ENCODE results near the gene PCDHGA1.

The PCDHGA1 gene

GRCh38 chr5:141517312-141517711 is 187.0 kb downstream of the PCDHGA1 start:
- Histone ChIP-seq H3K27ac (ENCODE audit: low read depth, low read length) (peak overlapping the region; percentile 99), H3K4me3 (ENCODE audit: insufficient read depth, low read length, poor library complexity, severe bottlenecking) (no peak overlapping the region), H2AFZ (ENCODE audit: low read depth, low read length, severe bottlenecking) (no peak overlapping the region), H3K79me2 (ENCODE audit: insufficient read depth, low read length) (peaks cover 11% of the 10 kb centered on the region; the same call in 1 of the 2 replicates), H3K9ac (ENCODE audit: low read length) (no peak overlapping the region), H3F3A (ENCODE audit: insufficient read depth) (peaks cover 69% of the 10 kb centered on the region), H3K27me3 (ENCODE audit: low read length) (no peaks in the 10 kb centered on the region), H3K9me2 (replicated peaks; ENCODE audit: insufficient read depth, low read length) (no peaks in the 10 kb centered on the region), H3K4me2 (ENCODE audit: low read depth, low read length, poor library complexity, severe bottlenecking) (no peak overlapping the region), H3K9me3 (ENCODE audit: insufficient read depth, low read length) (no peaks in the 10 kb centered on the region), H3K36me3 (ENCODE audit: low read length) (peaks cover 14% of the 10 kb centered on the region; the same call in 1 of the 2 replicates), H4K20me1 (ENCODE audit: low read depth, low read length) (no peaks in the 10 kb centered on the region)
- TF ChIP-seq CTCF (IDR thresholded peaks at IDR 0.05; ENCODE audit: insufficient read depth, low read length, poor library complexity, severe bottlenecking) (no peak), EZH2phosphoT487 (conservative IDR thresholded peaks at IDR 0.05; ENCODE audit: low read length) (no peak)

GRCh38 chr5:141517880-141518617 is 187.7 kb downstream of the PCDHGA1 start:
- H3K4me2 ChIP-seq (ENCODE audit: low read depth, low read length, poor library complexity, severe bottlenecking) = peak overlapping the region; percentile 2
- no peaks in the 10 kb centered on the region for H3K9me3 ChIP-seq (ENCODE audit: insufficient read depth, low read length)
- H3K36me3 ChIP-seq (ENCODE audit: low read length) = peaks cover 21% of the 10 kb centered on the region
- peak overlapping the region; percentile 99 for H3K27ac ChIP-seq (ENCODE audit: low read depth, low read length)
- peaks cover 13% of the 10 kb centered on the region; the same call in 1 of the 2 replicates for H3K79me2 ChIP-seq (ENCODE audit: insufficient read depth, low read length)
- no peak overlapping the region for H3K9ac ChIP-seq (ENCODE audit: low read length)
- TF ChIP-seq EZH2phosphoT487 (conservative IDR thresholded peaks at IDR 0.05; ENCODE audit: low read length) (no peak), CTCF (IDR thresholded peaks at IDR 0.05; ENCODE audit: insufficient read depth, low read length, poor library complexity, severe bottlenecking) (no peak)
- no peaks in the 10 kb centered on the region for H3K9me2 ChIP-seq (replicated peaks; ENCODE audit: insufficient read depth, low read length)
- H4K20me1 ChIP-seq (ENCODE audit: low read depth, low read length) = no peaks in the 10 kb centered on the region
- H3K4me3 ChIP-seq (ENCODE audit: insufficient read depth, low read length, poor library complexity, severe bottlenecking) = no peak overlapping the region
- H2AFZ ChIP-seq (ENCODE audit: low read depth, low read length, severe bottlenecking) = no peak overlapping the region
- peaks cover 62% of the 10 kb centered on the region for H3F3A ChIP-seq (ENCODE audit: insufficient read depth)
- no peaks in the 10 kb centered on the region for H3K27me3 ChIP-seq (ENCODE audit: low read length)

GRCh38 chr5:141518618-141519015 is 188.3 kb downstream of the PCDHGA1 start:
- H3K27ac ChIP-seq (ENCODE audit: low read depth, low read length) = peak overlapping the region; percentile 48; the same call in 1 of the 2 replicates
- H3K79me2 ChIP-seq (ENCODE audit: insufficient read depth, low read length) = peaks cover 18% of the 10 kb centered on the region; the same call in 1 of the 2 replicates
- no peak overlapping the region for H2AFZ ChIP-seq (ENCODE audit: low read depth, low read length, severe bottlenecking)
- H3F3A ChIP-seq (ENCODE audit: insufficient read depth) = peaks cover 57% of the 10 kb centered on the region
- H3K4me3 ChIP-seq (ENCODE audit: insufficient read depth, low read length, poor library complexity, severe bottlenecking) = no peak overlapping the region
- H3K9ac ChIP-seq (ENCODE audit: low read length) = no peak overlapping the region
- H3K4me2 ChIP-seq (ENCODE audit: low read depth, low read length, poor library complexity, severe bottlenecking) = no peak overlapping the region
- H3K36me3 ChIP-seq (ENCODE audit: low read length) = peaks cover 26% of the 10 kb centered on the region
- H3K9me3 ChIP-seq (ENCODE audit: insufficient read depth, low read length) = no peaks in the 10 kb centered on the region
- H4K20me1 ChIP-seq (ENCODE audit: low read depth, low read length) = no peaks in the 10 kb centered on the region
- TF ChIP-seq CTCF (IDR thresholded peaks at IDR 0.05; ENCODE audit: insufficient read depth, low read length, poor library complexity, severe bottlenecking) (no peak), EZH2phosphoT487 (conservative IDR thresholded peaks at IDR 0.05; ENCODE audit: low read length) (no peak)
- H3K27me3 ChIP-seq (ENCODE audit: low read length) = no peaks in the 10 kb centered on the region
- H3K9me2 ChIP-seq (replicated peaks; ENCODE audit: insufficient read depth, low read length) = no peaks in the 10 kb centered on the region

Measured in SU-DHL-6 (cell line).